Mesodermal cell (in vitro differentiated cells): ENCODE measurements around the gene SRPRB.

ENCODE experiments used
- H3K27ac ChIP-seq: 2 replicates; pipeline ENCODE4 v1.7.0; 2013; ENCODE audit warnings: mild to moderate bottlenecking, low read depth, low read length, moderate library complexity; ENCODE audit not compliant: severe bottlenecking
- H3K36me3 ChIP-seq: 2 replicates; pipeline ENCODE4 v1.7.1; 2013; ENCODE audit warnings: mild to moderate bottlenecking, low read length, moderate library complexity; ENCODE audit not compliant: control insufficient read depth, insufficient read depth
- H3K4me1 ChIP-seq: one replicate; pipeline ENCODE4 v1.7.1; 2013; ENCODE audit warnings: mild to moderate bottlenecking, low read length; ENCODE audit not compliant: insufficient read depth, control insufficient read depth, poor library complexity, severe bottlenecking
- H3K4me3 ChIP-seq: 2 replicates; pipeline ENCODE4 v1.7.0; 2013; ENCODE audit warnings: low read length, control low read depth, mild to moderate bottlenecking; ENCODE audit not compliant: insufficient read depth, poor library complexity, severe bottlenecking; ENCODE audit errors: extremely low read depth
- H3K9me3 ChIP-seq: 2 replicates; pipeline ENCODE4 v1.7.1; 2013; ENCODE audit warnings: mild to moderate bottlenecking, low read length, moderate library complexity; ENCODE audit not compliant: control insufficient read depth
- WGBS, 2 experiments: methylation state at CpG; one replicate each; pipeline ENCODE4 v1.1.5; 2013; ENCODE audit warnings: missing lambda C conversion rate in 2 of 2; ENCODE audit not compliant: insufficient coverage in 2 of 2; 5-methylcytosine and 5-hydroxymethylcytosine counted together

SRPRB gene

GRCh38 chr3:133837487-133838295 lies 32.1 kb downstream of the SRPRB start:
- no peaks in the 10 kb centered on the region for H3K9me3 ChIP-seq
- H3K4me1 ChIP-seq = no peaks in the 10 kb centered on the region
- H3K4me3 ChIP-seq = no peak overlapping the region
- 92 to 94% methylated on average over 11 to 16 of the region's 22 CpGs for WGBS, 2 experiments
- no peak overlapping the region for H3K27ac ChIP-seq
- no peaks in the 10 kb centered on the region for H3K36me3 ChIP-seq

GRCh38 chr3:133838296-133838789 lies 32.7 kb downstream of the SRPRB start:
- Histone ChIP-seq H3K27ac (no peak overlapping the region), H3K9me3 (no peaks in the 10 kb centered on the region), H3K4me3 (no peak overlapping the region), H3K4me1 (no peaks in the 10 kb centered on the region), H3K36me3 (no peaks in the 10 kb centered on the region)
- WGBS, 2 experiments = 85% methylated on average over 3 of the region's 4 CpGs

- Histone ChIP-seq H3K4me1 (no peaks in the 10 kb centered on the region), H3K27ac (no peak overlapping the region), H3K36me3 (no peaks in the 10 kb centered on the region), H3K9me3 (no peaks in the 10 kb centered on the region), H3K4me3 (no peak overlapping the region)
- 90 to 93% methylated on average over 8 to 11 of the region's 12 CpGs for WGBS, 2 experiments
These were observed 33.5 kb downstream of the SRPRB start for GRCh38 chr3:133838916-133839800.

GRCh38 chr3:133840055-133840737 lies 34.6 kb downstream of the SRPRB start:
- no peaks in the 10 kb centered on the region for H3K4me1 ChIP-seq
- no peak overlapping the region for H3K4me3 ChIP-seq
- WGBS, 2 experiments = 84 to 97% methylated on average over 5 to 9 of the region's 9 CpGs
- H3K36me3 ChIP-seq = no peaks in the 10 kb centered on the region
- H3K27ac ChIP-seq = no peak overlapping the region
- H3K9me3 ChIP-seq = no peaks in the 10 kb centered on the region

GRCh38 chr3:133840767-133841166 lies 35.2 kb downstream of the SRPRB start:
- Histone ChIP-seq H3K4me3 (no peak overlapping the region), H3K4me1 (no peaks in the 10 kb centered on the region), H3K9me3 (no peaks in the 10 kb centered on the region), H3K36me3 (no peaks in the 10 kb centered on the region), H3K27ac (no peak overlapping the region)
- 93 to 95% methylated on average over 3 to 4 of the region's 6 CpGs for WGBS, 2 experiments

- no peak overlapping the region for H3K4me3 ChIP-seq
- no peaks in the 10 kb centered on the region for H3K4me1 ChIP-seq
- WGBS, 2 experiments = 96 to 98% methylated on average over 8 of the region's 8 CpGs
- H3K9me3 ChIP-seq = no peaks in the 10 kb centered on the region
- H3K27ac ChIP-seq = no peak overlapping the region
- no peaks in the 10 kb centered on the region for H3K36me3 ChIP-seq
These were observed 35.6 kb downstream of the SRPRB start for GRCh38 chr3:133841196-133841595.

- WGBS, 2 experiments = 82 to 100% methylated on average over 2 to 3 of the region's 4 CpGs
- H3K4me1 ChIP-seq = no peaks in the 10 kb centered on the region
These were observed 36.5 kb downstream of the SRPRB start for GRCh38 chr3:133842158-133842557.

GRCh38 chr3:133843634-133844033 lies 38.0 kb downstream of the SRPRB start:
- WGBS, 2 experiments = 96 to 100% methylated on average over 2 to 5 of the region's 7 CpGs
- H3K9me3 ChIP-seq = no peaks in the 10 kb centered on the region
- no peaks in the 10 kb centered on the region for H3K4me1 ChIP-seq
- H3K4me3 ChIP-seq = no peak overlapping the region
- H3K36me3 ChIP-seq = no peaks in the 10 kb centered on the region
- no peak overlapping the region for H3K27ac ChIP-seq

More at GRCh38 chr3:133842158-133842557, 36.5 kb downstream of the SRPRB start:
- Histone ChIP-seq H3K36me3 (no peaks in the 10 kb centered on the region), H3K4me3 (no peak overlapping the region), H3K27ac (no peak overlapping the region), H3K9me3 (no peaks in the 10 kb centered on the region)

- 90 to 100% methylated on average over 3 to 4 of the region's 4 CpGs for WGBS, 2 experiments
These were observed 39.5 kb downstream of the SRPRB start for GRCh38 chr3:133845127-133845526.

GRCh38 chr3:133849346-133849745 lies 43.7 kb downstream of the SRPRB start:
- Histone ChIP-seq H3K4me1 (no peaks in the 10 kb centered on the region), H3K36me3 (no peaks in the 10 kb centered on the region), H3K27ac (no peak overlapping the region), H3K9me3 (no peaks in the 10 kb centered on the region), H3K4me3 (no peak overlapping the region)

More at GRCh38 chr3:133845127-133845526, 39.5 kb downstream of the SRPRB start:
- Histone ChIP-seq H3K27ac (no peak overlapping the region), H3K4me3 (no peak overlapping the region), H3K4me1 (no peaks in the 10 kb centered on the region), H3K36me3 (no peaks in the 10 kb centered on the region), H3K9me3 (no peaks in the 10 kb centered on the region)
